CMK (cell line): ENCODE measurements around the gene UNCX.
"Not testable (repeated sequence)": the region's sequence is repeated elsewhere in the genome, so short reads cannot be mapped to it uniquely, and the experiment has no call there.

Experiments used
- DNase-seq: peaks from one replicate; pipeline ENCODE4 v3.0.0-alpha.2; 2010; ENCODE audit warnings: low read depth

The UNCX gene

GRCh38 chr7:1232623-1233332 lies at the start of gene UNCX:
TSS of gene UNCX (plus strand) at chr7:1232872. CDS start at chr7:1233018, 146 bp downstream.
- DNase-seq = no peak

- DNase-seq = no peak
Measured at GRCh38 chr7:1187127-1187526, 45.5 kb upstream of the UNCX start.

GRCh38 chr7:1188720-1189294 lies 43.9 kb upstream of the UNCX start:
- DNase-seq = no peak

GRCh38 chr7:1189986-1190772 lies 42.5 kb upstream of the UNCX start:
- no peak for DNase-seq

GRCh38 chr7:1192171-1192676 lies 40.4 kb upstream of the UNCX start:
- DNase-seq = no peak

GRCh38 chr7:1193593-1194424 lies 38.9 kb upstream of the UNCX start:
- no peak for DNase-seq

- not testable (repeated sequence) for DNase-seq
Measured at GRCh38 chr7:1196441-1196840, 36.2 kb upstream of the UNCX start.

- no peak for DNase-seq
Measured at GRCh38 chr7:1196950-1197349, 35.7 kb upstream of the UNCX start.

GRCh38 chr7:1197997-1198625 lies 34.6 kb upstream of the UNCX start:
- no peak for DNase-seq

- DNase-seq = no peak
Measured at GRCh38 chr7:1200045-1200444, 32.6 kb upstream of the UNCX start.

- DNase-seq = no peak
Measured at GRCh38 chr7:1201916-1202315, 30.8 kb upstream of the UNCX start.

- DNase-seq = not testable (repeated sequence)
Measured at GRCh38 chr7:1202914-1203313, 29.8 kb upstream of the UNCX start.

GRCh38 chr7:1204460-1205140 lies 28.1 kb upstream of the UNCX start:
- DNase-seq = no peak

- DNase-seq = not testable (repeated sequence)
Measured at GRCh38 chr7:1205742-1206141, 26.9 kb upstream of the UNCX start.

GRCh38 chr7:1209097-1209496 lies 23.6 kb upstream of the UNCX start:
- DNase-seq = no peak

- no peak for DNase-seq
Measured at GRCh38 chr7:1210321-1210978, 22.2 kb upstream of the UNCX start.

GRCh38 chr7:1210979-1211608 lies 21.6 kb upstream of the UNCX start:
- DNase-seq = no peak

- DNase-seq = no peak
Measured at GRCh38 chr7:1211611-1212010, 21.1 kb upstream of the UNCX start.

- DNase-seq = not testable (repeated sequence)
Measured at GRCh38 chr7:1212025-1212424, 20.6 kb upstream of the UNCX start.

- DNase-seq = no peak
Measured at GRCh38 chr7:1214516-1214915, 18.2 kb upstream of the UNCX start.
